IMR-90 (cell line): Measurements from ENCODE around the gene BTBD6. TPM values are rescaled to one million over a fixed set of nuclear protein-coding genes. Genes with fewer than 3 reads are reported as not detected.

Experiments
- ATAC-seq: fragments of 200-7000 bp; cut with Tn5 transposase; 2 replicates; pipeline ENCODE4 v1.9.1; 2020; ENCODE audit warnings: low read depth, mild to moderate bottlenecking, moderate library complexity
- BruUV-seq: library from RNA; stranded (reverse); fragments of 400-500 nt; replicated peaks from 2 replicates; lab custom pipeline; 2021; lab: Mats Ljungman, UMichigan
- CTCF ChIA-PET: fragments of 300-600 bp; formaldehyde crosslinking; extraction: SDS; loops from one replicate; lab custom pipeline; 2021; ENCODE audit warnings: antibody characterized with exemption; lab: Yijun Ruan, JAX
- POLR2A ChIA-PET: fragments of 300-600 bp; sonication (Branson Sonifier 250); formaldehyde crosslinking; loops from one replicate; lab custom pipeline; 2022; ENCODE audit warnings: antibody characterized with exemption; ENCODE audit not compliant: unreplicated experiment; lab: Charles Lee
- DNase-seq: peaks from one replicate; pipeline ENCODE4 v3.0.0; 2013
- H2AFZ ChIP-seq: replicated peaks from 2 replicates; pipeline ENCODE3; 2013; ENCODE audit warnings: low read length, mild to moderate bottlenecking; ENCODE audit not compliant: poor library complexity
- H2AK5ac ChIP-seq: 2 replicates; pipeline ENCODE4 v1.6.1; 2013; ENCODE audit warnings: low read depth, low read length, inconsistent platforms
- H2AK9ac ChIP-seq: replicated peaks from 2 replicates; pipeline ENCODE3; 2013; ENCODE audit warnings: mild to moderate bottlenecking, low read depth, low read length, moderate library complexity; ENCODE audit not compliant: poor library complexity
- H2BK120ac ChIP-seq: 2 replicates; pipeline ENCODE4 v1.6.1; 2013; ENCODE audit warnings: low read depth, low read length, inconsistent platforms
- H2BK15ac ChIP-seq: 3 replicates; pipeline ENCODE4 v1.6.1; 2013; ENCODE audit warnings: low read depth, low read length, inconsistent platforms
- H2BK20ac ChIP-seq: 2 replicates; pipeline ENCODE4 v1.6.1; 2013; ENCODE audit warnings: low read depth, mild to moderate bottlenecking, inconsistent platforms, low read length, moderate library complexity
- H2BK5ac ChIP-seq: 2 replicates; pipeline ENCODE4 v1.6.1; 2013; ENCODE audit warnings: mild to moderate bottlenecking, low read depth, low read length, inconsistent platforms; ENCODE audit not compliant: poor library complexity, severe bottlenecking
- H3K14ac ChIP-seq: replicated peaks from 2 replicates; pipeline ENCODE4 v1.6.1; 2013; ENCODE audit warnings: low read depth, low read length, inconsistent platforms
- H3K18ac ChIP-seq: 2 replicates; pipeline ENCODE4 v1.6.1; 2013; ENCODE audit warnings: low read depth, low read length, control low read depth
- H3K23ac ChIP-seq: 2 replicates; pipeline ENCODE4 v1.6.1; 2013; ENCODE audit warnings: low read depth, low read length, inconsistent platforms
- H3K27ac ChIP-seq: 2 replicates; pipeline ENCODE4 v1.5.1; 2013; ENCODE audit warnings: mild to moderate bottlenecking, control low read depth, low read length; ENCODE audit not compliant: insufficient read depth
- H3K27me3 ChIP-seq: 2 replicates; pipeline ENCODE4 v1.6.1; 2013; ENCODE audit warnings: low read length; ENCODE audit not compliant: control insufficient read depth, insufficient read depth
- H3K36me3 ChIP-seq: 2 replicates; pipeline ENCODE4 v1.6.1; 2013; ENCODE audit warnings: low read length, mixed read lengths; ENCODE audit not compliant: control insufficient read depth, insufficient read depth
- H3K4ac ChIP-seq: 2 replicates; pipeline ENCODE4 v1.6.1; 2013; ENCODE audit warnings: low read depth, low read length, inconsistent platforms
- H3K4me1 ChIP-seq: 2 replicates; pipeline ENCODE4 v1.6.1; 2013; ENCODE audit warnings: low read length, mixed read lengths; ENCODE audit not compliant: control insufficient read depth, insufficient read depth
- H3K4me2 ChIP-seq: 2 replicates; pipeline ENCODE4 v1.6.1; 2013; ENCODE audit warnings: low read depth, mild to moderate bottlenecking, control low read depth, low read length, moderate library complexity
- H3K4me3 ChIP-seq: 2 replicates; pipeline ENCODE4 v1.5.1; 2013; ENCODE audit warnings: low read depth, mild to moderate bottlenecking, control low read depth, low read length, moderate library complexity; ENCODE audit not compliant: insufficient read depth
- H3K56ac ChIP-seq: 2 replicates; pipeline ENCODE4 v1.6.1; 2013; ENCODE audit warnings: low read length, inconsistent platforms; ENCODE audit not compliant: insufficient read depth; ENCODE audit errors: extremely low read depth
- H3K79me1 ChIP-seq, 2 experiments: 2 replicates each; pipeline ENCODE4 v1.6.1; 2013; ENCODE audit warnings: low read length in 2 of 2, inconsistent platforms in 1 of 2, low read depth in 1 of 2
- H3K9ac ChIP-seq: 2 replicates; pipeline ENCODE4 v1.6.1; 2013; ENCODE audit warnings: low read depth, low read length, control low read depth
- H3K9me1 ChIP-seq: 2 replicates; pipeline ENCODE4 v1.6.1; 2013; ENCODE audit warnings: low read length, inconsistent platforms; ENCODE audit not compliant: insufficient read depth
- H3K9me3 ChIP-seq: 2 replicates; pipeline ENCODE4 v1.6.1; 2013; ENCODE audit warnings: low read length; ENCODE audit not compliant: control insufficient read depth, insufficient read depth
- H4K20me1 ChIP-seq: 2 replicates; pipeline ENCODE4 v1.6.1; 2013; ENCODE audit warnings: low read length, inconsistent platforms; ENCODE audit not compliant: insufficient read depth
- H4K5ac ChIP-seq: 2 replicates; pipeline ENCODE4 v1.6.1; 2013; ENCODE audit warnings: mild to moderate bottlenecking, low read depth, low read length, control low read depth
- H4K8ac ChIP-seq, 2 experiments: 2 replicates each; pipeline ENCODE4 v1.6.1; 2013; ENCODE audit warnings: low read depth in 2 of 2, low read length in 2 of 2, control low read depth in 1 of 2, inconsistent platforms in 1 of 2
- H4K91ac ChIP-seq: 2 replicates; pipeline ENCODE4 v1.6.1; 2013; ENCODE audit warnings: low read depth, low read length, inconsistent platforms; ENCODE audit not compliant: insufficient read depth
- BHLHE40 ChIP-seq: fragments of 150-350 bp; IDR thresholded peaks from 2 replicates; pipeline ENCODE4 v1.6.1; 2016; ENCODE audit warnings: mild to moderate bottlenecking, low read depth, low read length
- CTCF ChIP-seq: conservative IDR thresholded peaks from 2 replicates; pipeline ENCODE4 v1.5.1; 2012; ENCODE audit warnings: mild to moderate bottlenecking, low read depth, low read length, improper control_type of control experiment
- ELK1 ChIP-seq: fragments of 150-350 bp; IDR thresholded peaks from 2 replicates; pipeline ENCODE4 v1.6.1; 2016; ENCODE audit warnings: low read depth, mild to moderate bottlenecking, low read length, moderate library complexity, borderline replicate concordance
- MAFK ChIP-seq: IDR thresholded peaks from 2 replicates; pipeline ENCODE4 v1.6.1; 2012; ENCODE audit warnings: low read depth, low read length, improper control_type of control experiment
- NFE2L2 ChIP-seq: fragments of 150-350 bp; IDR thresholded peaks from 2 replicates; pipeline ENCODE4 v1.6.1; 2016; ENCODE audit warnings: low read depth, mild to moderate bottlenecking, low read length
- RAD21 ChIP-seq: IDR thresholded peaks from 2 replicates; pipeline ENCODE4 v1.6.1; 2012; ENCODE audit warnings: low read length, improper control_type of control experiment
- RCOR1 ChIP-seq: IDR thresholded peaks from 2 replicates; pipeline ENCODE4 v1.6.1; 2012; ENCODE audit warnings: mild to moderate bottlenecking, low read length, improper control_type of control experiment; ENCODE audit not compliant: insufficient replicate concordance
- RFX5 ChIP-seq: IDR thresholded peaks from 2 replicates; pipeline ENCODE4 v1.8.0; 2012; ENCODE audit warnings: low read depth, mild to moderate bottlenecking, low read length, moderate library complexity
- SMC3 ChIP-seq: fragments of 150-350 bp; IDR thresholded peaks from 2 replicates; pipeline ENCODE4 v1.6.1; 2016; ENCODE audit warnings: low read depth, mild to moderate bottlenecking, antibody characterized with exemption, low read length, moderate library complexity
- WGBS, 2 experiments: methylation state at CpG; one replicate each; pipeline versions ENCODE4 v1.1.5 to v1.1.7; 2013; ENCODE audit warnings: missing lambda C conversion rate in 2 of 2; ENCODE audit not compliant: insufficient read length in 1 of 2; ENCODE audit errors: extremely low coverage in 2 of 2; 5-methylcytosine and 5-hydroxymethylcytosine counted together
- dilution Hi-C: fragments of 300-500 bp; cut with HindIII; formaldehyde crosslinking; loops from one replicate; pipeline ENCODE4 v1.14.3; 2018; ENCODE audit warnings: low sequenced_read_pairs; ENCODE audit not compliant: unreplicated experiment
- in situ Hi-C: fragments of 300-500 bp; cut with MboI; formaldehyde crosslinking; loops from 3 replicates; pipeline ENCODE4 v1.14.3; 2019; ENCODE audit warnings: low sequenced_read_pairs, inconsistent platforms, mixed read lengths
- intact Hi-C: fragments of 100-400 bp; cut with micrococcal nuclease; formaldehyde crosslinking; loops from 2 replicates; pipeline ENCODE4 v1.10.0; 2022
- polyA plus RNA-seq, 3 experiments: library from polyadenylated mRNA; depleted of rRNA; stranded (reverse); fragments of >200 nt; gene quantifications; 2 replicates each; pipeline ENCODE4 v1.2.3, GENCODE V29; 2012; ENCODE audit warnings: low replicate concordance in 1 of 3
- total RNA-seq: library from RNA; depleted of rRNA; stranded (reverse); fragments of >200 nt; gene quantifications from 2 replicates; pipeline ENCODE4 v1.2.3, GENCODE V29; 2012

The BTBD6 gene
- total and polyA plus RNA-seq, 2 of the 4 experiments (the other 2 are of a cell fraction), result 33.9 to 43.9 TPM

- no peak overlapping the region for H2BK120ac ChIP-seq
- no peak overlapping the region for H2BK20ac ChIP-seq
- intact Hi-C loops (loop anchor here (1.0 to 5.0 kb wide), 3 partner anchors 71 to 191 kb away; no protein-coding TSS in a partner anchor), dilution Hi-C loops (no loop called here), in situ Hi-C loops (loop anchor here (5.0 kb wide), 1 partner anchor 79 kb away; no protein-coding TSS in a partner anchor)
- no peak overlapping the region for H3K9ac ChIP-seq
- no peak overlapping the region for H2AK5ac ChIP-seq
- no peak overlapping the region for H4K8ac ChIP-seq
- peaks cover 25 to 51% of the 10 kb centered on the region in 2 experiments for H3K79me1 ChIP-seq
- no peaks in the 10 kb centered on the region; the same call in 1 of the 2 replicates for H3K4me1 ChIP-seq
- POLR2A ChIA-PET, result no interaction called here
- no TSS peak for BruUV-seq
- peaks cover 42% of the 10 kb centered on the region for H4K20me1 ChIP-seq
- H3K4me3 ChIP-seq, result no peak overlapping the region
- no peak overlapping the region for H3K56ac ChIP-seq
- H3K9me1 ChIP-seq, result no peaks in the 10 kb centered on the region
- 41% methylated on average over 11 of the region's 23 CpGs; no CpG with 5 or more reads in 1 of the 2 experiments for WGBS, 2 experiments
- H3K4ac ChIP-seq, result no peak overlapping the region
- H3K23ac ChIP-seq, result no peak overlapping the region
- H4K91ac ChIP-seq, result no peak overlapping the region
- H3K9me3 ChIP-seq, result no peaks in the 10 kb centered on the region
- no peaks in the 10 kb centered on the region for H3K27me3 ChIP-seq
- CTCF ChIA-PET, result interaction anchor here (0.6 kb wide), 2 partner anchors 9 to 190 kb away, joined by 3 to 4 read pairs; no protein-coding TSS in a partner anchor
- H2AK9ac ChIP-seq, result no peak overlapping the region
- no peak overlapping the region for H3K18ac ChIP-seq
- DNase-seq, result peak; percentile 83
- H4K5ac ChIP-seq, result no peak overlapping the region
- TF ChIP-seq CTCF, result peak; percentile 86
- TF ChIP-seq BHLHE40, result peak; percentile 34; the same call in 1 of the 2 replicates
- TF ChIP-seq RFX5, result no peak
- TF ChIP-seq MAFK, result peak; percentile 54; the same call in 1 of the 2 replicates
- no peak for TF ChIP-seq NFE2L2
- TF ChIP-seq RCOR1, result peak; percentile 98
- TF ChIP-seq RAD21, result peak; percentile 82
- TF ChIP-seq SMC3, result peak; percentile 71
- no peak for TF ChIP-seq ELK1
- H3K27ac ChIP-seq, result no peak overlapping the region
- no peak overlapping the region for H2BK5ac ChIP-seq
- H3K36me3 ChIP-seq, result peaks cover 10% of the 10 kb centered on the region
- no peak overlapping the region for H2BK15ac ChIP-seq
- peak; percentile 88 for ATAC-seq
- H3K4me2 ChIP-seq, result no peak overlapping the region
- H2AFZ ChIP-seq, result no peak overlapping the region
- H3K14ac ChIP-seq, result no peak overlapping the region
Observed at GRCh38 chr14:105281371-105282097, 33.2 kb downstream of the BTBD6 start.
